Activated naive CD4-positive, alpha-beta T cell (primary cell): Measurements from ENCODE around the gene APOL4.
"Not testable (repeated sequence)": the region's sequence is repeated elsewhere in the genome, so short reads cannot be mapped to it uniquely, and the experiment has no call there.

ENCODE experiments used
- DNase-seq, 4 experiments: peaks; one replicate each; lab custom pipeline; 2025; lab: John Stamatoyannopoulos, UW

APOL4 gene

GRCh38 chr22:36184433-36185025, 17.1 kb downstream of the APOL4 start:
- no peak for DNase-seq

DNA sequence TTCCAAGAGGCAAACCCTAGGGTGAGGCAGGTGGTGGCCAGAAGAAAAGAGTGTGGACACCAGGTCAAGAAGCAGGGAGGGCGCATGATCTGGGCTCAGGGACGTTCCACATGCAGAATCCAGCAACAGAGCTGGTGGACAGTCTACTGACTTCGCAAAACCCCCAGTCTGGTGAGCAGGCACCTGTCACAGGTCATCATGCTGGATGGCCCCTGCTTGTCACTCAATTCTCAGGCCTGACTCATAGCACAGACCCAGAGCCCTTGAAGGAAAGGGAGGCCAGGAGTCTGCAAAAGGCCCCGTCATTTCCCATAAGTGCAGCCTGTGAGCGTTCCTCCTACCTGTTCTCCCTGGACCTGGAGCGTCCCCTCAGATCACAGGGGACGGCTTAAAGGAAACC, 18.2 kb downstream of the APOL4 start:
- no peak for DNase-seq

DNA sequence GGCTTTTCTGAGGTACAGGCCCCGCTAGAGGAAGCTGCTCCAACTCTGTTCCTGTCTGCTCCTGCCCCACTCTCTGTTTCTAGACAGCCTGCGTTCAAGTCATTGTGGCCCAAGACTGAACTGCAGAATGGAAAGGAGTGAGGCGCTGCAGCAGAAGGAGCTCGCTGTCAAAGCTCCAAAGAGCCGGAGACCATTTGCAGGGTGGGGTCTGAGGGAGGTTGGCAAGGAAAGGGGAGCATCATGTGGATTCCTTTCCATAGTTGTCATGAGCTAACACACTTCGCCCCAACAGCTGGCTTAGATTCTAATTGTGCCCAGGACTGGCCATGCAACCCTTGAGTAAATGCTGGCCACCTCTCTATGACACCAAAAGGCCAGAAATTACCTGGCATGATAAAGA, 18.8 kb downstream of the APOL4 start:
- no peak for DNase-seq

- no peak for DNase-seq
Observed at GRCh38 chr22:36182056-36182455, 19.6 kb downstream of the APOL4 start.

DNA sequence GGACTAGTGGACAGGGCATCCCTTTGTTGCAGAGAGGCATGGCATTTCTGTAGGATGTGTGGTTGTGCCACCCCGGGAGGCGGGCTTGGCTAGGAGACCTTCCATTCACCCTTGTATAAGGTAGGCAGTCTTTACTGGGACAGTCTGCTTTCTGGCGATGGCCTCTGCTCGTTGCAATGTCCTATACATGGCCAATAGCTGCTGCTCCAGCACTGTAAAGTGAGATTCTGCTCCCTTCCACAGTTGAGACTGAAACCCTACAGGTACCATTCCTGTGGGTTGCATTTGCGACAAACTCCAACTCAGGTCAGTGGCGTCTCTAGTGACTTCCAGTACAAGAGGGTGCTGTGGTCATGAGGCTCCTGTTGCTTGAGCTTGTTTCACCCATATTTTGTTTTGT, 20.7 kb downstream of the APOL4 start:
- no peak for DNase-seq

DNA sequence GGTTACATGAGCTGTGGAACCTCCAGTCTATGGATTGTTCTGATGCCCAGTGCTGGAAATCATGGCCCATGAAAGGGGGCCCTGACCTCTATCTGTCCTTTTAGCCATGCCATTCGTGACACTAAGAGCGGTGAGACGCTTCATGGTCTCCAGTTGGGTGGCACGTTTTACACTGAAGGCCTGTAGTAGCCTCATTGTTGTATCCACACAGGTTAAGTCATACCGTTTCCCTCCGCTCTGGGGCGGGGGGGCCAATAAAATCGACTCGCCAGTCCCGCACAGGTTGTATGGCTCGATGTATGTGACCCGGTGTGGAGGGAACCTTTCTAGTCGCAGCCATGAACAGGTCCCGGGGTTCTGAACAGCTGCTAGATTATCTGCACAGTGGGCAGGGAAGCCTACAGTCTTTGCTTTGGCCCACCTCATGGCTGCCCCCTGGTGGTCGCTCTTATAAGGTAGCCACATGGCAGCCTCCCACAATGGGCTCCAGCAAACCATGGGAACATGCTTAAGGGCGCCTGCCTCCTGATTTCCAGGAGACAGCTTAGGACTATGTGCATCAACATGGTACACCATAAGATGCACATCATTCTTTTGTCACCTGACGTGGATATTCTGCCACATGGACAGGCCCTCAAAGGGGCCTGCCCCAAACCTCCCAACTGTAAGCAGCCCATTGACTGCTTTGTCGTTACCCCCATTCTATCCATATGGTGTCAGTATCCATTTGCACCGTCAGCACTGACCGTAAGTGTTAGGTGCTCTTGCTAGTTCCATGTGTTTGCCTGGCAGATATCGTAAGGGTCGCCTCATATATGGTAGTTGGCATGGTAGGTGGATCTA, 21.4 kb downstream of the APOL4 start:
- peak; percentile 57 to 83 (median 77) for DNase-seq

- no peak for DNase-seq
Observed at GRCh38 chr22:36177160-36177559, 24.4 kb downstream of the APOL4 start.

DNA sequence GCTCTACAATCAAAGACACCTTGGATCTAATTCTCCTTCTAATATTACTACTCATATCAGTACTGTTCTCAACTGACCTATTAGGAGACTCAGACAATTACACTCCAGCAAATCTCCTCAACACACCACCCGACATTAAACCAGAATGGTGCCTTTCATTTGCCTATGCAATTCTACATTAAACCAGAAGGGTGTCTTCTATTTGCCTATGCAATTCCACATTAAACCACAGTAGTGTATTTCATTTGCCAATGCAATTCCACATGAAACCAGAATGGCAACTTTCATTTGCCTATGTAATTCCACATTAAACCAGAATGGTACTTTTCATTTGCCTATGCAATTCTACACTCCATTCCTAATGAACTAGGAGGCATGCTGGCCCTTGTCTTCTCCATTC, 25.7 kb downstream of the APOL4 start:
- DNase-seq, result no peak

DNA sequence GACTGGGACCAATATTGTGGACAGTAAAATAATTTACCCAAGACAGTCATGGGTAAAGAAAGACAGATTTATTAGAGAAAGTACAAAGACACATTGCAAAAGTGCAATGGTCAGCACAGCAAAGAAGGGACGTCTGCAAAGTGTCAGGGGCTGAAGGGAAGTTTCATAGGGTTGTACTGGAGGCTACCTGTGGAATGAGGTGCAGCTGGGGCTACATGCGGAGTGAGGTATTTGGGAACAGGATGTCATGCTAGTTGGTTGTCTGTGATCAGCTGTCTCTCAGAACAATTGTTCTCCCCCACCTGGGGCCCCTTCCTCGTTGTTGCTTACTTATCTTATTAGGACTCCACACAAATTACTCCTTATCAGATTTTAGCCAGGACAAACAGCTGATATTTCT, 29.7 kb downstream of the APOL4 start:
- no peak for DNase-seq

GRCh38 chr22:36166518-36167220, 34.9 kb downstream of the APOL4 start:
- DNase-seq, result no peak

DNA sequence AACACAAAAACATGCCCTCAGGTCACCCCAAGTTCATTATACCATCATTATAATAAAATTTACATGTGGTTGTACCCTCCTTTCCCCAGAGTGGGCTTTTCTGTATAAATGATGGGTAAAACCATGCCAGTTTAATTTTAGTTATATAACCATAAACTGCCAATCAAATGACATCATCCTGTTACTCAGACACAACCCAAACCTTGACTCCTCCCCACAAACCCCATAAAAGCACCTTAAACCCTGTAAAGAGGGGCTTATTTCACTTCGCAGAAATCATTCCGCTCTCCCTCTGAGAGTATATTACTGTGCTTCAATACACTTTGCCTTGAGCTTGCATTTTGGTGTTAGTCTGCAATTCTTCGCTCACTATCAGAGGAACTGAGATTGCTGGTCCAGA, 35.5 kb downstream of the APOL4 start:
- no peak for DNase-seq

DNA sequence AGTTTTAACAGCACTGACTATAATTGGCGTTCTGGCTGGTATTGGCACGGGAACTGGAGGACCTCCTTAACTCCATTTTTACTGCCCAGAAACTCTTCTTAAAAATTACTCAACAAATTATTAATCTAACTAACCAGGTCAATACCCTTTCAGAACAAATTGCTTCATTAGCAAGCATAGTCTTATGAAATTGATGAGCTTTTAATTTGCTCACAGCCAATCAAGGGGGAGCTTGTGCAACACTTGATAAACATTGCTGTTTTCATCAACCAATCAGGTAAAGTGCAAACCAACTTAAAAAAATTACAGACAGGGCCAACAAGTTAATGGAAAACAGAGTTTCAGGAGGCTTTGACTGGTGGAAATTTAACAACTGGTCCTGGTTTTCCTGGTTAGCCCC, 36.5 kb downstream of the APOL4 start:
- no peak for DNase-seq

- no peak for DNase-seq
Observed at GRCh38 chr22:36164621-36165020, 37.0 kb downstream of the APOL4 start.

DNA sequence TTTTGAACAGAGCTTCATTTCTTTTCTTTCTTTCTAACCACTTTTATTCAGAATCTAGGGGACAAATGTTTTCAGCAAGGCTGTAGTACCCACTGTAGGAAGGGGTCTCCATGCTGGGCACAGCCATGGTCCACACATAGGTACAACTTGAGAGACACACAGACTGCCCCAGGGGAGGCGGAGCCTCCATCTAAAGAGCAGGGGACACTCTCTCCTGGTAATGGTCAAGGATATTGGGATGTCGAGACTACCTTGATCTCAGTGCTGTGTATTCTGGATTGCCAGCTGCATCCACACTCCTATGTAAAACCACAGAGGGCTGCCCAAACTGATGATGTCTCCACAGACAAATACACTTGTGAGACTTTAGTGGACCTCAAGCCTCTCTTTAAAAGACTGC, 38.1 kb downstream of the APOL4 start:
- DNase-seq, result no peak

GRCh38 chr22:36162127-36163034, 39.2 kb downstream of the APOL4 start:
- no peak for DNase-seq

GRCh38 chr22:36161793-36162126, 39.8 kb downstream of the APOL4 start:
- DNase-seq, result not testable (repeated sequence)

- peak in 1 of 4 experiments; percentile 19 for DNase-seq
Observed at GRCh38 chr22:36160499-36160942, 41.1 kb downstream of the APOL4 start, which contains the start of gene APOL3. Gene APOL3, minus strand, starts transcription at chr22:36160755. Its CDS starts 11,700 bp downstream, at chr22:36149055.

DNA sequence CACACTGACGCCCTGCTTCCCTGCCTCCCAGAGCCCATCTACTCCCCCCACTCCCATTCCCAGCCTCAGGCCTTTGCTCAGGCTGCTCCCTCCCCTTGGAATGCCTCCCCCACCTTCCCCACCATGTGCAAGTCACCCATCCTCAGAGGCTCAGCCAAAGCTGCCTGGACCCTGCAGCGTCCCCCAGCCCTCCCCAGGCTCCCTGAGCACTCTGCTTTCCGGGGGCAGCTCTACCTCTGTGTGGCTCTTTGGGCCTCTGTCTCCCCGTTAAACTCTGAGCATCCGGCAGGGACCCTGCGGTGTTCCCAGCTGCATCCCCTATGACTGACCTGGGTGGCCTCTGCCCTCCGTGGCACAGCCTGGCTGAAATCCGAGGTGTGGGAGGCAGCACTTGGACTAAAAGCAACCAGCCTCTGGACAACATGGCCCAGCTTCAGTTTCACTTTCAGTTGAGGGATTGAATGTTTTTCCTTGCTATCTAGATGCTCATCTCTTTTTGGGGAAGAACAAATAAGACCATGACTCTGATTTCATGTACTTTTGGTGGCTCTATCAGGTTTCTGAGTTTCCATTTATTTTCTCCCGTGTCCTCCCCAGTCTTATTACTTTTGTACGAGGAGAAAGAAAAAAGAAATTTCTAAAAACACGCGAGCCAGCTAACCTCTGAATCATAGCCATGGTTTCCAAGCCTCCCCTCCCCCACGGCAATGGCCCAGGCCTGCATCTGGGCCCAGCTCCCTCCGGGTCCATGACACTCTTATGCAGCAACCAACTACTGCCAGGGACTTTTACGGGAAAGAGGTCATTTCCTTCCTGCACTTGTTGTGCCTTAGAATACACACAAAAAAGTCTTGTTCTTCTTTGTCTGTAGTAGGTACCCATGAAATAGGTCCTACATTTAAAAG, 44.8 kb downstream of the APOL4 start:
- peak in 3 of 4 experiments; percentile 19 to 51 (median 31) for DNase-seq

GRCh38 chr22:36156119-36156514, 45.5 kb downstream of the APOL4 start:
- no peak for DNase-seq

- DNase-seq, result no peak
Observed at GRCh38 chr22:36155702-36156101, 45.9 kb downstream of the APOL4 start.

- DNase-seq, result no peak
Observed at GRCh38 chr22:36154423-36154945, 47.1 kb downstream of the APOL4 start.
